Neuron (in vitro differentiated cells): ENCODE measurements around the gene CNGA4.

Experiments
- H2AFZ ChIP-seq: one replicate; pipeline ENCODE4 v1.6.1; 2013; ENCODE audit warnings: low read depth, mild to moderate bottlenecking, inconsistent platforms, low read length, moderate library complexity
- H3K27me3 ChIP-seq: one replicate; pipeline ENCODE4 v1.6.1; 2013; ENCODE audit warnings: low read length; ENCODE audit not compliant: insufficient read depth
- H3K36me3 ChIP-seq: one replicate; pipeline ENCODE4 v1.6.1; 2013; ENCODE audit warnings: low read length; ENCODE audit not compliant: insufficient read depth
- H3K4me1 ChIP-seq: one replicate; pipeline ENCODE4 v1.6.1; 2013; ENCODE audit warnings: low read length; ENCODE audit not compliant: insufficient read depth
- H3K4me3 ChIP-seq: 2 replicates; pipeline ENCODE4 v1.5.1; 2013; ENCODE audit warnings: mild to moderate bottlenecking, low read length, moderate library complexity
- H3K9me3 ChIP-seq: one replicate; pipeline ENCODE4 v1.6.1; 2013; ENCODE audit warnings: low read length

CNGA4 gene

DNA sequence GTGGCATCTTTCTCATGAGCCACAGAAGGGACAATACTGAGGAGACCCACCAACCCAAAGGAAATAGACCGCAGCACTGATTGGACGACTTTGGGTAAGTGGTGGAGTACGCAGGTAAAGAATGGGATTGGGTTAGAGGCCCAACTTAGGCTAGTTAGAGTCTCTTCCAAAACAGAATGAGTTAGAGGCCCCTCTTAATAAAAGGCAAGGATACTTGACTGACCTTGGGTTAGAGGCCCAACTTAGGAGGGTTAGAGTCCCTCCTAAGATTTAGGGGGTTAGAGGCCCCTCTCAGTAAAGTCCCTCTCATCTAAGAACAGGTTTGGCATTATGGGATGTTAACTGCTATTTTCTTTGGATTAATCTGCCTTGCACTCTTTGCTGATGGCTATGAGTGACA, 45.4 kb downstream of the CNGA4 start:
- no peaks in the 10 kb centered on the region for H3K4me1 ChIP-seq
- no peaks in the 10 kb centered on the region for H3K9me3 ChIP-seq
- no peak overlapping the region for H2AFZ ChIP-seq
- no peak overlapping the region for H3K4me3 ChIP-seq
- H3K36me3 ChIP-seq, result no peaks in the 10 kb centered on the region
- peaks cover 4% of the 10 kb centered on the region for H3K27me3 ChIP-seq

DNA sequence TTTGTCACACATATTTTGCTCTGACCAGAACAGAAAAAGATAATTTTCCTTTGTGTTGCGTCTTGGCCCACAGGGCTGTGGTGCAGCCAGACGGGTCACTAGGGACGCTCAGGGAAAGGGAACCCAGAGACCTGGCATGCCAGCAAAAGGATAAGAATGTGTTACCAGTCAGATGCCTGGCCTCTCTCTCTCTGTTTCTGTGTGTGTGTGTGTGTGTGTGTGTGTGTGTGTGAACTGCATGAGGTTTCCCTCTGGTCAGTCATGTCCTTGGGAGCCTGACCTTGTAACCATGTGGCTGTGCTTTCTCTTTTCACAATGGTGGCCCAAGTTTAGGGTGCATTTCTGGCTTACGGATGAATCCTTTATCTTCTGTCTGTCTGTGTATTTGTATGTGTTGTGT, 46.1 kb downstream of the CNGA4 start:
- Histone ChIP-seq H3K4me3 (no peak overlapping the region), H3K9me3 (no peaks in the 10 kb centered on the region), H3K36me3 (no peaks in the 10 kb centered on the region), H3K4me1 (no peaks in the 10 kb centered on the region), H3K27me3 (peaks cover 4% of the 10 kb centered on the region), H2AFZ (no peak overlapping the region)
